Left ventricle myocardium inferior (tissue), 1 donor: ENCODE results near the gene PRRG2. TPM values are rescaled to one million over a fixed set of nuclear protein-coding genes. Genes with fewer than 3 reads are reported as not detected.

Experiments
- DNase-seq: peaks from one replicate; pipeline ENCODE4 v3.0.0-alpha.2; 2020
- H3K27ac ChIP-seq: fragments of 200-600 bp; replicated peaks from 2 replicates; pipeline ENCODE4 v1.8.0; 2021
- H3K27me3 ChIP-seq: fragments of 200-600 bp; 2 replicates; pipeline ENCODE4 v1.8.0; 2021; ENCODE audit warnings: low read depth
- H3K36me3 ChIP-seq: fragments of 200-600 bp; 2 replicates; pipeline ENCODE4 v1.8.0; 2021
- H3K4me1 ChIP-seq: fragments of 200-600 bp; 2 replicates; pipeline ENCODE4 v1.8.0; 2021
- H3K4me3 ChIP-seq: fragments of 200-600 bp; 2 replicates; pipeline ENCODE4 v1.8.0; 2021; ENCODE audit warnings: mild to moderate bottlenecking, moderate library complexity
- H3K9me3 ChIP-seq: fragments of 200-600 bp; replicated peaks from 2 replicates; pipeline ENCODE4 v1.8.0; 2021
- CTCF ChIP-seq: fragments of 200-600 bp; IDR thresholded peaks from 2 replicates; pipeline ENCODE4 v1.8.0; 2021; ENCODE audit warnings: antibody characterized with exemption, mild to moderate bottlenecking, borderline replicate concordance
- intact Hi-C: fragments of 100-400 bp; cut with micrococcal nuclease; formaldehyde crosslinking; loops from one replicate; pipeline ENCODE4 v1.11.0; 2022
- total RNA-seq: library from RNA; stranded (reverse); fragmentation: NEBNext Ultra II Directional; extraction: Animal tissue kit (Norgen Biotek cat#: 25700); gene quantifications from one replicate; pipeline ENCODE4 v1.2.1, GENCODE V29; 2021
- donor health status: DM: no; HTN: yes; CAD: no; lungs with severe emphysema.

The PRRG2 gene
- total RNA-seq, 1 donor from 2014 or later: 0.88 TPM

DNA sequence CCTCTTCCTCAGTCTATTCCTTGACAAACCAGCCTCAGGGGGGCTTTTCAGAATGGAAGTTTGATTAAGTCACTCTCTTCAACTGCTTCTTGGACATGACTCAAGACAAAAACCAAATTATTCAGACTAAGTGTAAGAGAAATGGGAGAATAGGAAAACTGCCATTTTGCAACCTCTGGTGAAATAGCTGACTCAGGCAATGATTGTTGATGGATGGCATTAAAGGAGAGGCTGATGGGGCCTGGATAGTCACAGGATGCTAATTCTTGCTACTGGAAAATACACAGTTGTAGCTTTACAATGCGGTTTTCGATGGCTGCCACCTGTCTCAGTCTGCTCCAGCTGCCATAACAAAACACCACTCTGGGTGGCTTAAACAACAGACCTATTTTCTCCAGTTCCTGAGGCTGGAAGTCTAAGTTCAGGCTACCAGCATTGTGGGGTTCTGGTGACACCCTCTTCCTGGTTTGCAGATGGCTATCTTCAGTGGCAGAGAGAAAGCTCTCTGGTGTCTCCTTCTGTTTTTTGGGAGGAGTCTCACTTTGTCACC is 6.8 kb upstream of the PRRG2 start:
- Histone ChIP-seq H3K36me3 (peaks cover 26% of the 10 kb centered on the region), H3K9me3 (no peaks in the 10 kb centered on the region), H3K27me3 (no peaks in the 10 kb centered on the region), H3K27ac (no peak overlapping the region), H3K4me3 (no peak overlapping the region), H3K4me1 (peaks cover 38% of the 10 kb centered on the region)
- DNase-seq: no peak
- intact Hi-C loops: no loop called here
- TF ChIP-seq CTCF: no peak

GRCh38 chr19:49579193-49579592 is 1.9 kb upstream of the PRRG2 start:
- H3K9me3 ChIP-seq: no peaks in the 10 kb centered on the region
- H3K27me3 ChIP-seq: no peaks in the 10 kb centered on the region
- no peak for TF ChIP-seq CTCF
- peak overlapping the region; percentile 84 for H3K4me3 ChIP-seq
- peak overlapping the region; percentile 87 for H3K27ac ChIP-seq
- DNase-seq: no peak
- peaks cover 35% of the 10 kb centered on the region for H3K4me1 ChIP-seq
- intact Hi-C loops: no loop called here
- peaks cover 22% of the 10 kb centered on the region for H3K36me3 ChIP-seq

DNA sequence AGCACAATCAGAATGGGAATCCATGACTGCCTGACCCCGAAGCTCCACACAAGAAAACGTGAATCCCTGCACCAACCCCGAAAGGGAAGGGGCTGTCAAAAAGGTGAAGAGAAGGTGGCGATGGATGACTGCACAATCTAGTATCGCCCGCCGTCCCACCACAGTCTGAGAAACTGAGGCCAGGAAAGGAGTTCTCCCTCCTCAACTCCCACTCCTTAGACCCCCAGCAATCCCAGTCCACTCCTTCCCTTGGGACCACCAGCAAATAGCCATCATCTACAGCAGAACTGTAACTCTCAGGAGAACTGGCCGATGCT is 1.2 kb upstream of the PRRG2 start:
- intact Hi-C loops: no loop called here

DNA sequence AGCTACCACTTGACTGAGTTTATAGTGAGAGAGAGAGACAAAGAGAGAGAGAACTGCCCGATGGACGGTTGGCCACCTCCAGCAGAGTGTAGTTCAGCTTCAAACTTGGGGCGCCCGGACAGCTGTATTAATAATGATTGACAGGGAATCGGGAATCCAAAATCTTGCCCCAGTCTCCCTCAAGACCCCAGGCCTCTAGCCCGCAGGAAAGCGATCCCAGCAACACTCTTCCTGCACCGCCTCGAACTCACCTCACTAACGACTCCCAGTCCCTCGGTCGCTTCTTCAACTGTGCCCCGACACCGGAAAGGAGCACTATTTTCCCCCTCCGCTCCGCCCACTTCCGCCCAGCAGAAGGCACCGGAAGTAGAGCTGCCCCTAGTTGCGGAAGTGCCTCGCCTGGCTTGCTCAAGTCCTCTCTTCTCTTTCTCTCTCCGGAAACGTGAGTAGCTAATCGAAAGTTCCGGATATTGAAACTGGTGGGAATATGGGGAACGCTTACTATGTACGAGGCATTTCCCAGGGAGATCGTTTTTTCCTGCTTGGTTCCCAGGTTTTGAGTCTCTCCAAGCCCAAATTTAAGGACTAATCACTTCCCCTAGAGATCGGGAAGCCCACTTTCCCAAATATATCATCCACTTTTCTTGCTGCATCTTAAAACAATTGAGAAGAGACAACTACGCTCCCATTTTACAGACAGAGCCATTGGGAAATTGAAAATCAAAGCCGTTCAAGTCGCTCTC is 681 bp upstream of the PRRG2 start, which contains the start of gene NOSIP:
NOSIP (minus strand) TSS at position 293 of the 743 bp plus-strand sequence. CDS start 19,865 bp downstream, outside the sequence.
- Histone ChIP-seq H3K4me1 (peaks cover 35% of the 10 kb centered on the region), H3K4me3 (peak within 1 kb of the TSS; percentile 84), H3K36me3 (peaks cover 12% of the 10 kb centered on the region), H3K27me3 (no peaks in the 10 kb centered on the region), H3K27ac (peak within 1 kb of the TSS; percentile 87), H3K9me3 (no peaks in the 10 kb centered on the region)
- peak; percentile 94 for DNase-seq
- intact Hi-C loops: no loop called here
- peak; percentile 19 for TF ChIP-seq CTCF

More for the DNA sequence above, 1.2 kb upstream of the PRRG2 start:
- DNase-seq: no peak
- Histone ChIP-seq H3K27me3 (no peaks in the 10 kb centered on the region), H3K4me1 (peaks cover 35% of the 10 kb centered on the region), H3K9me3 (no peaks in the 10 kb centered on the region), H3K4me3 (peak overlapping the region; percentile 84), H3K36me3 (peaks cover 17% of the 10 kb centered on the region), H3K27ac (peak overlapping the region; percentile 87)
- no peak for TF ChIP-seq CTCF

DNA sequence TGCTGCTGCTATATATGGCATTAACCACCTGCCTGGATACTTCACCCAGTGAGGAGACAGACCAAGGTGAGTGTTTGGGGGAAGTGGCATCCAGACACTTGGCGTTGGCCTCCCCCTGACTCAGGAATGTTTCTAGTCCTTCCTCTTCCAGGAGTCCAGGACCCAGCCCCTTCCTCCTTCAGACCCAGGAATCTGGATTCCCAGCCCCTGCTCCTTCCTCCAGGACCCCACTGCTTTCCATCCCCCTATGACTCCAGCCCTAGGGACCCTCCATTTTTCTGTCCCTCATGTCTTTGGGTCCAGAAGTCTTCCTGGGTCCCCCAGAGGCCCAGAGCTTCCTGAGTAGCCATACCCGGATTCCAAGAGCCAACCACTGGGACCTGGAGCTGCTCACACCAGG is 2.1 kb downstream of the PRRG2 start:
- Histone ChIP-seq H3K4me1 (peaks cover 29% of the 10 kb centered on the region), H3K9me3 (no peaks in the 10 kb centered on the region), H3K36me3 (no peaks in the 10 kb centered on the region), H3K27me3 (no peaks in the 10 kb centered on the region), H3K27ac (no peak overlapping the region), H3K4me3 (no peak overlapping the region)
- intact Hi-C loops: no loop called here
- no peak for TF ChIP-seq CTCF
- no peak for DNase-seq
